ENCODE data around the gene LIPT2. TPM values are rescaled to one million over a fixed set of nuclear protein-coding genes. Genes with fewer than 3 reads are reported as not detected.

Gene LIPT2
- total RNA-seq, 2 experiments from 2014 or later: 10.7 to 10.9 TPM

DNA sequence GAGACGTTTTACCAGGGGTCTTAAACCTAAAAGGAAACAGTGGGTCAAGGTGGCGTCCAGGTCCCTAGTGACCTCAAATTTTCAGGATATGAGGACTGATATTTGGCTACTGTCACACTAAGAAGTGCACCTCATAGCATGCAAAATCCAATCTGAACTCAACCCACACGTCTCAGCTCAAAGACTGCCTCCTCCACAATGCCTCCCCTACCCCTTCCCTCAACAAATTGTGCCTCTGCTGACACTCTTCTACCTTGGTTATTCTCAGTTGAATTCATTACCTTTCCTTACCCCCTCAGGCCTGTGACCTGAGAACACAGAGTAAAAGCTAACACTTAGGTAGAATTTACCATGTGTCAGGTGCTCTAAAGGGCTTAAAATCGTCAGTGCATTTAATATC lies 12.4 kb upstream of the LIPT2 start:
- H3K4me3 ChIP-seq (ENCODE audit: low read length): no peak overlapping the region
- CTCF ChIA-PET: no interaction called here
- no peak for TF ChIP-seq CTCF (IDR thresholded peaks at IDR 0.05)

GRCh38 chr11:74504100-74504691 lies 10.7 kb upstream of the LIPT2 start:
- no peaks in the 10 kb centered on the region for H3K9me3 Mint-ChIP-seq
- CTCF ChIA-PET: no interaction called here
- H3K4me3 Mint-ChIP-seq: no peak overlapping the region

More for the DNA sequence above, 12.4 kb upstream of the LIPT2 start:
- POLR2A ChIA-PET: interaction anchor here (1.8 kb wide), 1 partner anchor 13 kb away, joined by 5 read pairs; the partner anchor contains the start of gene LIPT2
- H3K4me1 Mint-ChIP-seq (ENCODE audit: low read depth): no peaks in the 10 kb centered on the region
- H3K27ac Mint-ChIP-seq: no peak overlapping the region
- H3K36me3 Mint-ChIP-seq (ENCODE audit: low read depth): no peaks in the 10 kb centered on the region
- H3K9me3 Mint-ChIP-seq: no peaks in the 10 kb centered on the region
- ATAC-seq (ENCODE audit: poor library complexity) (no peak), DNase-seq (no peak)
- no peaks in the 10 kb centered on the region for H3K27me3 ChIP-seq (ENCODE audit: control insufficient read depth in 1 of 2, insufficient read depth in 2 of 2, low read length in 2 of 2)
- H3K27me3 Mint-ChIP-seq: no peaks in the 10 kb centered on the region
- intact Hi-C loops (cut with DNase I, micrococcal nuclease): no loop called here
- no peaks in the 10 kb centered on the region for H3K36me3 ChIP-seq (ENCODE audit: insufficient read depth, low read length)
- no peaks in the 10 kb centered on the region for H3K4me1 ChIP-seq (ENCODE audit: insufficient read depth, low read length)
- H3K9me3 ChIP-seq (ENCODE audit: control insufficient read depth in 1 of 2, insufficient read depth in 1 of 2, low read length in 2 of 2): peaks cover 5 to 9% of the 10 kb centered on the region in 2 experiments
- H3K27ac ChIP-seq (ENCODE audit: low read depth in 1 of 2, low read length in 2 of 2): no peak overlapping the region
- no peak overlapping the region for H3K4me3 Mint-ChIP-seq

GRCh38 chr11:74494916-74495315 lies 1.4 kb upstream of the LIPT2 start:
- Histone ChIP-seq H3K36me3 (ENCODE audit: insufficient read depth, low read length) (peaks cover 3% of the 10 kb centered on the region), H3K4me1 (ENCODE audit: insufficient read depth, low read length) (peaks cover 12% of the 10 kb centered on the region), H3K27ac (ENCODE audit: low read depth in 1 of 2, low read length in 2 of 2) (no peak overlapping the region), H3K4me3 (ENCODE audit: low read length) (no peak overlapping the region), H3K9me3 (ENCODE audit: control insufficient read depth in 1 of 2, insufficient read depth in 1 of 2, low read length in 2 of 2) (no peaks in the 10 kb centered on the region), H3K27me3 (ENCODE audit: control insufficient read depth in 1 of 2, insufficient read depth in 2 of 2, low read length in 2 of 2) (no peaks in the 10 kb centered on the region)
- intact Hi-C loops (cut with DNase I, micrococcal nuclease): loop anchor here (2.0 to 10.0 kb wide), 7 partner anchors 97 to 900 kb away; partner anchors contain the start of genes C2CD3 (in 1 of the 2), PGM2L1 (in 1 of the 2), POLD3 (in 1 of the 2) and PPME1 (in 1 of the 2)
- H3K36me3 Mint-ChIP-seq (ENCODE audit: low read depth): peaks cover 33% of the 10 kb centered on the region
- H3K9me3 Mint-ChIP-seq: no peaks in the 10 kb centered on the region
- CTCF ChIA-PET: interaction anchor here (0.6 to 2.7 kb wide), 4 partner anchors 14 to 1952 kb away, joined by 3 to 16 read pairs (median 4); no protein-coding TSS in a partner anchor
- H3K27ac Mint-ChIP-seq: no peak overlapping the region
- DNase-seq (no peak), ATAC-seq (ENCODE audit: poor library complexity) (no peak)
- POLR2A ChIA-PET: no interaction called here
- no peaks in the 10 kb centered on the region for H3K27me3 Mint-ChIP-seq
- peaks cover 41% of the 10 kb centered on the region for H3K4me1 Mint-ChIP-seq (ENCODE audit: low read depth)
- H3K4me3 Mint-ChIP-seq: peak overlapping the region; percentile 56
- no peak for TF ChIP-seq CTCF (IDR thresholded peaks at IDR 0.05)

More at GRCh38 chr11:74504100-74504691, 10.7 kb upstream of the LIPT2 start:
- DNase-seq (no peak), ATAC-seq (ENCODE audit: poor library complexity) (no peak)
- Histone ChIP-seq H3K9me3 (ENCODE audit: control insufficient read depth in 1 of 2, insufficient read depth in 1 of 2, low read length in 2 of 2) (peaks cover 5 to 9% of the 10 kb centered on the region in 2 experiments), H3K27me3 (ENCODE audit: control insufficient read depth in 1 of 2, insufficient read depth in 2 of 2, low read length in 2 of 2) (no peaks in the 10 kb centered on the region), H3K27ac (ENCODE audit: low read depth in 1 of 2, low read length in 2 of 2) (no peak overlapping the region), H3K36me3 (ENCODE audit: insufficient read depth, low read length) (no peaks in the 10 kb centered on the region), H3K4me1 (ENCODE audit: insufficient read depth, low read length) (no peaks in the 10 kb centered on the region), H3K4me3 (ENCODE audit: low read length) (no peak overlapping the region)
- no peaks in the 10 kb centered on the region for H3K4me1 Mint-ChIP-seq (ENCODE audit: low read depth)
- POLR2A ChIA-PET: interaction anchor here (1.2 kb wide), 1 partner anchor 11 kb away, joined by 4 read pairs; the partner anchor contains the start of gene LIPT2
- peaks cover 1% of the 10 kb centered on the region for H3K36me3 Mint-ChIP-seq (ENCODE audit: low read depth)
- no peaks in the 10 kb centered on the region for H3K27me3 Mint-ChIP-seq
- H3K27ac Mint-ChIP-seq: no peak overlapping the region
- TF ChIP-seq CTCF (IDR thresholded peaks at IDR 0.05): no peak
- intact Hi-C loops (cut with DNase I, micrococcal nuclease): no loop called here
